Stimulated activated CD4-positive, alpha-beta T cell treated with anti-CD3 and anti-CD28 coated beads, Interleukin-1b, Interleukin-23, amount 100 ng/mL, for 4 hours (primary cell): ENCODE results near the gene TRDMT1.
"Not testable (repeated sequence)": the region's sequence is repeated elsewhere in the genome, so short reads cannot be mapped to it uniquely, and the experiment has no call there.

Experiments used
- DNase-seq, 2 donors: peaks; one replicate each; pipeline ENCODE4 v3.0.0-alpha.2; 2020; ENCODE audit warnings: low read depth in 2 of 2

The TRDMT1 gene

GRCh38 chr10:17134282-17134681 lies 67.2 kb downstream of the TRDMT1 start:
- DNase-seq = no peak

GRCh38 chr10:17129741-17130140 lies 71.7 kb downstream of the TRDMT1 start, which contains the start of gene CUBN:
TSS of gene CUBN (minus strand) at chr10:17129811. CDS start at chr10:17129765, 46 bp downstream.
- no peak for DNase-seq

GRCh38 chr10:17128261-17128660 lies 73.2 kb downstream of the TRDMT1 start:
- DNase-seq = no peak

DNA sequence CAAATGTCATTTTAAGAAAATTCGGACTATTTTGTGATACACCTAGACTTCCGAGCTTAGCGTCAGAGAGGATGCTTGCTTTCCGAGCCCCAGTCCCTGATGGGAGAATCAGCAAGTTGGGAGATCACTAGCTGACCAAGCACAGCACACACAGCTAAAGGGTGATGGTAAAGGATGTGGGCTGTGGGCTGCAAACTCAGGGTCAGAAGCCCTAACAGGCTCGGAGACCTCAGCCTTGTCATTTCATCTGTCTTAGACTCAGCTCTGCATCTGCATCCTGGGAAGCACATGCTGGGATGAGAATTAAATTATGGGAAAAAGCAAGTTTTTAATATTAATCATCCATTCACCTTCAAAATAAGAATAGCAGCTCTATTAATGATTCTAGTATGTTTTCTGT lies 75.1 kb downstream of the TRDMT1 start:
- no peak for DNase-seq

DNA sequence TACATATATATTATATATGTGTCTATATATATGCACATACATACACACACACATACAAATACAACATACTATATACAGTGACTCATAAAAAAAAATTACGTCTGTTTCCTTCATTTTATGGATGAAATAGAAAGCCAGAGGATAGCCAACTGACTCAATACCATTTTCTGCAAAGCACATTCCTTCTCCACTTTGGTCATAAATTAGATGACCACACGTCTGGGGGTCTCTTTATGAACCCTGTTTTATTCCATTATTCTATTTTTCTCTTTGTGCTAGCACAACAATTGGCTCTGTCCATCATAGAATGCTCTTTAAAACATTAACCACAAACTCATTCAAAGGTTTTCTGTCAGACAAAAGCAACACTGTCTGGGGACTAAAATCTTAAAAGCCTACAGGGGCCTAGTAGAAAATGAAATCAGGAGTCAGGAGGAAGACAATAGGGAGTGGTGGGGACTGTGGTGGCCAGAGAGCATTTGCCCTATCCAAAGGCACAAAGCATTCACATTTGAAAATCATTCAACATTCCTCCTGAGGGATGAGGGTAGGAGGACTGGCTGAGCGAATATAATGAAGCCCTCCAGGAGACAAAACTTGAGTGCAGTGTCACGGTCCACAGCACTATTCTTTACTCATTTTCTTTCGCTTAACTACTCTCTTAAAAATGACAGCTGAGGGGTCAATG lies 76.1 kb downstream of the TRDMT1 start:
- no peak for DNase-seq

DNA sequence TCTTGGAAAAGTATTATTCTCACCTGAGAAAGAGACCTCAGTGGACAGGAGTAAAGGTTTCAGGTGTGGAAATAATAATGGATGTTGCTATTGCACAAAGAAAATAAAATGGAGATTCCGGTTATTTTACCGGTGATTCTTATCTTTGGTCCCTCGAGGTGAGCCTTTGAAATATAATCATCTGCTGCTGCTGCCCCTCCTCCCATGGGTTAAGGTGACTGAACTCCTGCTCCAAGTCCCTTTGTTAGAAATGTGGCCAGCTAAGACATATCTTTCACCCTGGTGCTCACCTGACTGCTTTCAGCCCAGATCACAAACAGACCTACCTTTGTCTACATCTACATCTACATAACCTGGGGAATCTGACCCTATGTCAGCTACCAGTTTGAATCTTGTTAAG lies 77.5 kb downstream of the TRDMT1 start:
- no peak for DNase-seq

GRCh38 chr10:17122726-17123661 lies 78.5 kb downstream of the TRDMT1 start:
- DNase-seq = no peak

DNA sequence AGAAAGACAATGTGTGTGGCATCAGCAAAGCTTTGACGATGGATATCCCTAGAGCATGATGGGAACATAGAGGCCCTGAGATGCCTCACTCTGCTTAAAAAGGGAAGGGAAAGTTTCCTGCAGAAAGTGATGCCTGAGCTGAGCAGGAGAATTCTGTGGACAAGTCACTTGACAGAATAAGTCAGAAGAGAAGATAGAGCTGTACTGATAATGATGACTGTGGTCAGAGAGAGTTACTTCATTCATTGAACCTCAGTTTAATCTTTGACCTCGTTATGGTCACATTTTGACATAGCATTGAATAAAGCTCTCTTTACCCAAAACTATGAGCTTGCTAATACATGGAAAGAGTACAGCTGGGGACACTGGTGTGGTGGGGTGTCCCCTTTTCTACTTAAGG lies 79.4 kb downstream of the TRDMT1 start:
- DNase-seq = no peak

GRCh38 chr10:17120694-17121093 lies 80.8 kb downstream of the TRDMT1 start:
- DNase-seq = no peak

DNA sequence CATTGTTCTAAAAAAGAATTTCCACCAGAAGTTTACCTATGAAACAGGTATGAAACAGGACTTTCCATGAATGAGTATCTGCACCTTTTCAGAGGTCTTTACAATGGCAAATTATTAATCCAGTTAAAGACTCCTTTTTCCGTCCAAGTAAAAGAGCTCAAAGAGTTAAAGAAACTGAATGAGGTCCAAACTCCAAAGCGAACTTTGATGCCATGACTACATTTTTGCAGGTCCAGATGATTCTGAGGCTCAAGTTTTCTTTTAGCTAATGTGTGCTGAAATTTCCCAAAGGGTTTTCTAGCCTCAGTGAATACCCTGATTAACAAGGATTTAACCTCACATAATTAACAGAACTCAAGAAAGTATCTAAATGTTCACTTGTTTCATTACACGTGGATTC lies 81.6 kb downstream of the TRDMT1 start:
- DNase-seq = no peak

DNA sequence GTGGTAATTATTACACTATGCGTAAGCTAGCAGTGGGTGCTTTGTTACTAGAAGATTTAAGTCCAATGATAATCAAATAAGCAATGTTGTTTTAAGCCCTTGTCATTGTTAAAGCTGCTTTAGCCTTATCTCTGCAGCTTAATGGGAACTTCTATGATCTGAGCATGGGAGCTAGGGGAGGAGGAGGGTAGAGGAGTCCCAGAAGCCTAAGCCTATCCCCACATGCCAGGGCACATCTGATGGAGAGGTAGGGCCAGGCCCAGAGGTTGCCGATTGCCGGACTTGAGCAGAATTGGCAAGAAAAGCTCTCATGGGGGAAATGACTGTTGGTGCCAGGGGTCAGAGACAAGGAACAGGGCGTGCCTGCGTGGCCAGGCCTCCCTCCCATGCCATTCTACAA lies 85.3 kb downstream of the TRDMT1 start:
- DNase-seq = no peak

DNA sequence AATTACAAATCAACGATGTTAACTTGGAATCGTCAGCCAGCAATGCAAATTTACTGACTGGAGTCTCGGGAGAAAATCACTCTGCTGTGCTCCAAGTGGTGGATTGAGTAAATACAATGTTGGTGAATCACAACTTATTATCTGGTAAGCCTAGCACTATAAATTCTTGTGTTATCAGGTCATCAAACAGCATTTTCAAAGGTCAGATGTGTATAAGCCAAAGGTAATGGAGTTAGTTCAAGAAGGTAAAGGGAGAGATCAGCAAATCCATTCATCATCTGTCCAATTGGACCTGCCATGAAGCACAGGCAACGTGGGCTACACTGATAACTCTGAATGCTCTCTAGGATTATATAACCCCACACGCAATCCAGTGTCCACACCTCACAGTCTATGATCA lies 85.8 kb downstream of the TRDMT1 start:
- no peak for DNase-seq

GRCh38 chr10:17114878-17115444 lies 86.5 kb downstream of the TRDMT1 start:
- not testable (repeated sequence) for DNase-seq

DNA sequence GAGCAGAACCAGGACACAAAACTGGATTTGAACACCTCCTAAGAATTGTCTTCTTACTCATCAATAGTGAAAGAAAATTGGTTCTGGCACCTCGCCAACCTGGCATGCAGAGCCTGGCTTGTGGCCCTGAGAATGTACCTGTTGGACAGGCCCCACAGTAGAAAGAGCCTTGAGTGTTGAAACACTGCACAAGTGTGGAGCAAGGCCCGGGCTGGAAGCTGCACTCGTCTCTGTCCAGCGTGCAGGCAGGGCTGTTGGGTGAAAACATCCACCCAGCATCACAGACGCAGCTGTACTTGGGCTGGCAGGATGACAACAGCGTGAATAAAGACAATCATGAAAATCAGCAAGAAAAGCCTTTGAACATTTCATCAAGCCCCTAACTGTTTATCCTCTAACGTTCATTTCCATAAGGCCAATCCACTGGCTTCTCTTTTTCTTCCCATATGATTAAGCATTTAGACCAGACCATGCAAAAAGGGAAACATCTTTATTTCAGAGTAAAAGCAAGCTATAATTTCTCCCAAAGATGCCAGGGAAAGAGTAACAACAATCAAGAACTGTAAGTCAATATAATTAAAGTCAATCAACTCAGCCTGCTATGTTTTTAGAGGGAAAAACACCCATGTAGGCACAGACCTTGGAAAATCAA lies 87.5 kb downstream of the TRDMT1 start:
- DNase-seq = no peak

DNA sequence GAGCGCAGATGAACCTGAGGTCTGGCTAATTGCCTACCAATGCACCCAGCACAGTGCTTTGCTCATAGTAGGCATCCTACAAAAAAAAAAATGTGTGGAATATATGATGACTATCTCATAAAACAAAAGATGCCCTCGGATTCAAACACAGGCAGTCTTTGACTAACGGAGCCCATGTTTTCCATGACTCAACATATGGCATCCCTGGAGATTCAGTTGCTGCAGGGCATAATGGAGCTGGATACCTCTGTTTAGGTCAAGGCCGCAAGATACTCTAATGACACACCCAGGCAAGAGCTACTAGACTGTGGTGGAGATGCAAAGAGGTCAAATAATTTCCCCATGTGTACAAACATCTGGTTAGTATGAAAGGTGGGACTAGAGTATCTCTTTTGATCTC lies 88.1 kb downstream of the TRDMT1 start:
- DNase-seq = no peak

- no peak for DNase-seq
Measured at GRCh38 chr10:17112566-17112965, 88.9 kb downstream of the TRDMT1 start.

DNA sequence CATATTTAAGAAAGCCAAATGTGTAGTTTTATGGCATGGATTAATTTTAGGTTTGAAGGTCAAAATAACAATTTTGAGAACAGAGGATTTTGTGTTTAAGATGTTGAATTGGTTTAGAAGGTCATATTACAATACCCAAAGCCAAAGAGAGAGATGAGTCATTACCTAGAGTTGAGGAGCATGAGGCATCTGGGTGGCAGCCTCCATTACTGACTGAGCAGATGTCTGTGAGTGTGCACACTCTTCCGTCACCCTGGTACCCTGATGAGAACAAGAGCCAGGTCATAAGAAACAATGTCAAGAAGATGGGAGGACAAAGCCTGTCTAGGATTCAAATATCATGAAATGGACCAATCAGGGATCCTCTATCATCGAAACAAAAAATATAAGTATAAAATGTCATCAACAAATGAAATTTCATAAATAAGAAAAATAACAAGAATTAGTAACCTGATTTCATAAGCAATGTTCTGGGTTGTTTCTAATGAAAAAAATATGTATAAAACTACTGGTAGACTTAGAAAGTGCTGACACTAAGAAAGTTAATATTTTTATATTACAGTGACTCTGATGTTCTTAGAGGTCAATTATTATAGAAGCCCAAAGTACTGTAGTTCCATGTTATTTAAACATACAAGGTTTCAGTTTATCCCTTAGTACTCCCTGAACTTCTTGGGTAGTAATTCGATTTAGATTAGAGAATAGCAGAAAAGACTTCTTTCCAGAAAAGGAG lies 91.8 kb downstream of the TRDMT1 start:
- no peak for DNase-seq

DNA sequence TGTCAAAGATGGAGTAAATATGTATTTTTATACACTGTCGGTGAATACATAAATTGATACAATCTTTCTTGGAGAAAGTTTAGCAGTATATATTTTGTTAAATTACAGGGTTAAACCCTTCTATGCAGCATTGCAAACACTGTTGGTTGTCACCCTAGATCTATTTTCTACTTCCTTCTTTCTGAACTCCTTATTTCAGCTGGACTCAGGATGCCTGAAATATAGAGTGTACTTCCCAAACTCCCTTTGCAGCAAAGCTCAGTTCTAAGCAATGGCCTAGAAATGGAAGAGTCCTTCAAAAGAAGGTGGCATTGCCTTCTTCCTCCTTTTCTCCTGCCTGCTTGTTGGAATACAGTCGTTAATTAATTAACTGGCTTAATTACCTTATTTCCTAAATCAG lies 92.4 kb downstream of the TRDMT1 start:
- no peak for DNase-seq

DNA sequence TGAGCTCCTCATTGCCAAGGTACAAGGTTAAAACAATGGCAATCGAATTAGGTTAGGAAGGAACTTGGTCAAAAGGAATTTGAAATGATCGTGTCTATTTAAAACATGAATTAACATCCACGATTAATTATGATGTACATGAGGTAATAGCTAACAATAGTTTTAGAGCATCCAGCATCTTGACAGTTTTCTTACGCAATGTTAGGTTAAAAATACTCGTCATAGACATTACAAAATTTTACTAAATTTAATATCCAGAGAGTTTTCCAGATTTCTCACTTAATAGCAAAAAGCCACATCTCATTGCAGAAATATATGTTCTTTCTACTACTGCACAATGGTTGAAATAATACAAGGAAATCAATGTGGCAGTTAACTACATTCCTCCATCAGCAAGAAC lies 94.5 kb downstream of the TRDMT1 start:
- DNase-seq = no peak

DNA sequence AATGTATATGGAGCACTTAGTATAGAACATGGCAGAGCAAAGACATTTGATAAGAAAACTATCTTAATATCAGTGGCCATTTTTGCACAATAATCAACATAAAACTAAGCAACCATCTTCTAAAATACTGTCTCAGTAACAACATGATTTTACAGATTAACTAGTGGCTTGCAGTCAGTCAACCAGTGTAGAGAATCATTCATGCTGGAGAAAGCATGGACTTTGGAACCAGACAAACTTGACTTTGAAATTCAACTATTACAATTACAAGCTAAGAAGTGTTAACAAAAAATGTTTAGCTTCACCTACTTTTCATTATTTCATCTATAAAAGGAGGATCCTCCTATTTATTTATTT lies 99.6 kb downstream of the TRDMT1 start:
- DNase-seq = no peak

DNA sequence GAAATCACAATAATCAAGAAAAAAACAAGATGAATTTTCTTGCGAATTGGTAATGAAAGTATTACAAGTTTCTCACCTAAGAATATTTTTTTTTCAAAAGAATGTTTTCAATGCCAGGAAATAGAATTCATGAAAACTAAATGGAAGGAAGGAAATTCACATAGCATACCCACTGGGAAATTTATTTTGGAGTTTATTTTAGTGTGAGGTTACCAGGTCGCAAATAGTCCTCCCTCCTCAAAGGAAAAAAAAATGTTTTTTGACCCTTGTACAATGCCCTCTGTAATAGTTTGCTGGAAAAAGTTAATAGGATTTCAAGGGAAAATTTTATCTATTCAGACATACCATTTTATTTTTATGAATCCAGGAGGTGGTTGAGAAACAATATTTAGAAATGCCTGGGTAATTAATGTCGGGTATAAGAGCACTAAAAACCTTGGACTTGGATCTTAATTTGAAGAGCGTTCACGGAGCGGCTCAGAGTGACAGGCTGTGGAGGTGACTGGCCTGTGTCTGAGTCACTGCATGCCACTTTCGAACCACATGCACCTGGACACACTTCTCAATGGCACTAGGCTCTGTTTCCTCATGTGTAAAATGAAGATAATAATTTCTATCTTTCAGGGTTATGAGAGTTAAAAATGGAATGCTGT lies 100.1 kb downstream of the TRDMT1 start:
- no peak for DNase-seq
